Mucosa of descending colon (tissue), 3 donors: ENCODE results near the gene OPA3. TPM values are rescaled to one million over a fixed set of nuclear protein-coding genes. Genes with fewer than 3 reads are reported as not detected.

Experiments
- ATAC-seq: fragments of 200-7000 bp; cut with Tn5 transposase; one replicate; pipeline ENCODE4 v1.9.1; 2020; ENCODE audit warnings: mild to moderate bottlenecking, moderate library complexity
- DNase-seq, 3 donors: peaks; one replicate each; pipeline ENCODE4 v3.0.0-alpha.2; 2020
- H3K36me3 ChIP-seq: fragments of 200-600 bp; one replicate; pipeline ENCODE4 v1.8.0; 2021; ENCODE audit warnings: low read depth, mild to moderate bottlenecking
- H3K4me1 ChIP-seq: fragments of 200-600 bp; one replicate; pipeline ENCODE4 v1.8.0; 2021; ENCODE audit warnings: low read depth, mild to moderate bottlenecking
- H3K4me3 ChIP-seq: fragments of 200-600 bp; one replicate; pipeline ENCODE4 v1.8.0; 2021; ENCODE audit warnings: mild to moderate bottlenecking
- H3K9me3 ChIP-seq: fragments of 200-600 bp; one replicate; pipeline ENCODE4 v1.8.0; 2021; ENCODE audit warnings: mild to moderate bottlenecking
- CTCF ChIP-seq: fragments of 200-600 bp; IDR thresholded peaks from one replicate; pipeline ENCODE4 v1.8.0; 2022; ENCODE audit warnings: antibody characterized with exemption, mild to moderate bottlenecking
- intact Hi-C, 2 donors: fragments of 100-400 bp; cut with DNase I in 1 of 2; cut with micrococcal nuclease in 1 of 2; formaldehyde crosslinking; loops; one replicate each; pipeline versions ENCODE4 v1.11.0 to v1.11.1; 2022; cut with DNase I, micrococcal nuclease
- total RNA-seq, 3 donors: library from RNA; stranded (reverse); fragmentation: NEBNext Ultra II Directional in 2 of 3; extraction: Animal tissue kit (Norgen Biotek cat#: 25700) in 2 of 3; gene quantifications; one replicate each; pipeline versions ENCODE4 v1.2.1 to v1.2.4, GENCODE V29; 2021 to 2023
- donor health status: DM: no; HTN: no; CAD: no; lungs with moderate emphysema.
- donor health status: DM: no; HTN: no; CAD: no.
- donor health status: DM: no; HTN: yes; CAD: no.

Gene OPA3
- total RNA-seq, 3 donors from 2014 or later = 12.1 to 16.4 (median 13.4) TPM

- intact Hi-C loops = loop anchor here in 1 of 2 donors (2.0 kb wide), 1 partner anchor 27 kb away; no protein-coding TSS in a partner anchor
- peak; percentile 61 to 76 (median 63) for DNase-seq
- Histone ChIP-seq H3K4me1 (peaks cover 21% of the 10 kb centered on the region), H3K36me3 (peaks cover 4% of the 10 kb centered on the region), H3K9me3 (no peaks in the 10 kb centered on the region), H3K4me3 (no peak overlapping the region)
- TF ChIP-seq CTCF = no peak
- ATAC-seq = peak; percentile 85
Observed at GRCh38 chr19:45613926-45614725, 29.5 kb upstream of the OPA3 start.

DNA sequence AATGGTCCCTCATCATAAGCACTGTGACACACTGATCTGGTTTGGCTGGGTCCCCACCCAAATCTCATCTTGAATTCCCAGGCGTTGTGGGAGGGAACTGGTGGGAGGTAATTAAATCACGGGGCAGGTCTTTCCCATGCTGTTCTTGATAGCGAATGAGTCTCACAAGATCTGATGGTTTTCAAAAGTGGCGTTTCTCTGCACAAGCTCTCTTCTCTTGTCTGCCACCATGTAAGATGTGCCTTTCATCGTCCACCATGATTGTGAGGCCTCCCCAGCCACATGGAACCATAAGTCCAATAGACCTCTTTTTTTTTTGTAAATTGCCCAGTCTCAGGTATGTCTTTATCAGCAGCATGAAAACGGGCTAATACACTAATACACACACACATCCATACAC lies 24.3 kb upstream of the OPA3 start:
- Histone ChIP-seq H3K36me3 (no peaks in the 10 kb centered on the region), H3K4me1 (peaks cover 9% of the 10 kb centered on the region), H3K9me3 (no peaks in the 10 kb centered on the region), H3K4me3 (no peak overlapping the region)
- ATAC-seq (no peak), DNase-seq (no peak)
- intact Hi-C loops = loop anchor here in 1 of 2 donors (5.0 kb wide), 1 partner anchor 33 kb away; no protein-coding TSS in a partner anchor
- TF ChIP-seq CTCF = no peak

DNA sequence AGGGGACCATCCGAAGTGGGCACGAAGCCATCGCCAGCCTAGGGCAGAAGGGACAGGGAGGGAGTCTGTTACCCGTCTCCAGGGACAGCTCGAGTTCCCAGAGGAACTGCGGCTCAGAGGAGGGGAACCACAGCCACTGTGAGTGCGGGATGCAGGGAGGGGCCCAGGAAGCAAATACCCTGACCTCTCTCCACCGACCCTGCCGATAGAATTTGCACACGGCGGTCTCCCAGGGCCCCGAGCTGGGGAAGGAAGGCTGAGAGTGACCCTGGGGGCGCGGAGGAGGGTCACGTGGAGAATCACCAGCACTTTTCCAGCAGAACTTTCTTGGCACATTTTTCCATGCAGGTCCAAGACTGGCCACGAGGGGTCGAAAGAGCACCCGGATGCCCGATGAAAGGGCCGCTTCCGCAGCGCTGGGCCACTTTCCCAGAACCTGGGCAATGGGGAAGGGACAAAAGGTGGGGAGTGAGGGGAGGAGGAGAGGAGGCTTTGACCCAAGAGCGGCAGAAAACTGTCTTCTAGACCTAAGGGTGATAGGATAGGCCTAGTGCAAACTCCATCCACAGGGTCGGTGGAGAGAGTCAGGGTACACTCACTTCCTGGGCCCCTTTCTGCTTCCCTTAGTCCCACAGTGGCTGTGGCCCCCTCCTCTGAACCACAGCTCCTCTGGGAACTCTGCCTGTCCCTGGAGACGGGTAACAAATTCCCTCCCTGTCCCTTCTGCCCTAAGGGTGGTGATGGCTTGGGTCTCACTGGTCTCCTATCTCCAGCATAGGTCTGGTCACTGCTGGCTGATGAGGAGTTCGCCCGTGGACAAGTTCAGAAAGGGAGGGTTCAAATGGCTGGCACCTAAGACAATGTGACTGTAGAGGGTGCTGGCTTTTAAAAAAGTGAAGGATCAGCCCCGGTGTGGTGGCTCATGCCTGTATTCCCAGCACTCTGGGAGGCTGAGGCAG lies 22.7 kb upstream of the OPA3 start:
- peak; percentile 70 to 88 (median 84) for DNase-seq
- Histone ChIP-seq H3K4me3 (no peak overlapping the region), H3K36me3 (no peaks in the 10 kb centered on the region), H3K9me3 (no peaks in the 10 kb centered on the region), H3K4me1 (peaks cover 5% of the 10 kb centered on the region)
- peak; percentile 80 for TF ChIP-seq CTCF
- ATAC-seq = peak; percentile 96
- intact Hi-C loops = loop anchor here in 1 of 2 donors (5.0 kb wide), 1 partner anchor 35 kb away; no protein-coding TSS in a partner anchor

- H3K4me1 ChIP-seq = peaks cover 4% of the 10 kb centered on the region
- no peak for DNase-seq
- TF ChIP-seq CTCF = no peak
- no peaks in the 10 kb centered on the region for H3K36me3 ChIP-seq
- peak; percentile 58 for ATAC-seq
- no peak within 1 kb of the TSS for H3K4me3 ChIP-seq
- no peaks in the 10 kb centered on the region for H3K9me3 ChIP-seq
- intact Hi-C loops = no loop called here
Observed at GRCh38 chr19:45601524-45602374, 17.1 kb upstream of the OPA3 start, which contains the start of gene GPR4. Gene GPR4 (minus strand): TSS chr19:45602212. CDS start chr19:45591866, 10,346 bp downstream.

GRCh38 chr19:45601115-45601514 lies 16.5 kb upstream of the OPA3 start:
- TF ChIP-seq CTCF = no peak
- H3K4me1 ChIP-seq = peaks cover 4% of the 10 kb centered on the region
- no peak for DNase-seq
- intact Hi-C loops = no loop called here
- H3K36me3 ChIP-seq = no peaks in the 10 kb centered on the region
- ATAC-seq = no peak
- no peak overlapping the region for H3K4me3 ChIP-seq
- H3K9me3 ChIP-seq = no peaks in the 10 kb centered on the region
